Activated CD8-positive, alpha-beta memory T cell treated with anti-CD3 and anti-CD28 coated beads for 4 hours (primary cell): Measurements from ENCODE around the gene AKAP10.
"Not testable (repeated sequence)": the region's sequence is repeated elsewhere in the genome, so short reads cannot be mapped to it uniquely, and the experiment has no call there.

Experiments used
- DNase-seq, 2 donors: peaks; one replicate each; pipeline ENCODE4 v3.0.0-alpha.2; 2020; ENCODE audit warnings: low read depth in 2 of 2

Gene AKAP10

DNA sequence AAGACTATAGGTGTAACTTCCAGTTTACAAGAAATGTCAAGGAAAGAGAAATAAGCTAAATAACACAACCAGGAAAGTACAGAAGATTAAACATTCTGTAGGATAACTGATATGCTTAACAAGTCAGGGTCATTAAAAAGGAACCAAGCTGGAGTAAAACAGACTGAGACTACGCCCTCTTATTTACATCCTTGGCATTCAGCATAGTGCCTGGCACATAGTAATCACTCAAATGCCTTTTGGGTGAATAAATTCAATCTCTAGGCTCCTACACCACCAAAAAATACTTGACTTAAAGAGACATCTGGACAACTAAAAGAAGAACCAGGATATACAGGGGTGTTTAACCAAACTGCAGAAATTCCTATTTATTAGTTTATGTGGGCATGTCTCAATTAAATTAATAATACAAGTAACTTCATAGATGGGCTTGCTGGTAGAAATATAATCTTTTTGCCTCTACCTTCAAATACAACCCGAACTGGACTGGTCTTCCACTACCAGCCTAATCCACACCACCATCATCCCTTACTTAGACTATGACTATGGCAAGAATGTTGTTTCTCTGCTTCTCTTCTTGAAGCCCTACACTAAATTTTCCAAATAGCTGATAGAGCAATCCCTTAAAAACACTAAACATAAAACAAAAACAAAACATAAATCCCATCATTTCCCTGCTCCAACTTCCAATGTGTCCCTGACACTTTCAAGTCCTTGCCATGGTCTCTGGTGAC, 62.2 kb downstream of the AKAP10 start:
- no peak for DNase-seq

DNA sequence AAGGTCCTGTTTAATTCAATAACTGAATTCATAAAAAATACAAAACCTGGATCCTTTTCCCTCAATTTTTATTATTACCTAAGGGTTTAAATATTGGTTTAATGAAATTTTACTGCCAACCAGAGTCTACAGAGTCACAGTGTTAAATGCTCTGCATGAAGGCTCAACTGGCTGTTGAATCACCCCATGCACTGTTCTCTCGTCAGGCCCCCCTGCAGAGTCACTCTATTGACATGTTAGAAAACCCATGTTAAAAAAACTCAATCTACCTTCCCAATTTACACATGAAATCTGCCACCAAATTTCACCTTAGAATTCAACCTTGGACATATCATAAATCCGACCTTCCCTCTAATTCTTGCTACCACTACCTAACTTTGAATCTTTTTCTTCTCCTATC, 66.6 kb downstream of the AKAP10 start:
- DNase-seq, result no peak

DNA sequence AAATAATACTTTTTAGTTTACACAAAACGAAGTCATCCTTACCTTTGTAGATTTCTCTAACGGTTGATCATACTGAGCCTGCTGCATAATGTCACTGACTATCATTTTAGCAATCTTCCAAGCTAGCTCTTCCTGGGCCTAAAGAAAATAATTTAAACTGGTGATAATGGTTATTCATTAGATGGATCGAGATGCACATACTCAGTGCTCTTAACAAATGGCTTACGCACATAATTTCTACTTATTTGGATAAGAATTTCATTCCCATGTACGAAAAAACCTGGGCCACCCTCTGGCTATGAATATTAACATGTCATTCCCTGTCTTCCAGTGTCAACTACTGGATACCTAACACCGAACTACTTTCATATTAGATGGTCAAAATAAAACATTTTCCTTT, 68.5 kb downstream of the AKAP10 start:
- DNase-seq, result no peak

DNA sequence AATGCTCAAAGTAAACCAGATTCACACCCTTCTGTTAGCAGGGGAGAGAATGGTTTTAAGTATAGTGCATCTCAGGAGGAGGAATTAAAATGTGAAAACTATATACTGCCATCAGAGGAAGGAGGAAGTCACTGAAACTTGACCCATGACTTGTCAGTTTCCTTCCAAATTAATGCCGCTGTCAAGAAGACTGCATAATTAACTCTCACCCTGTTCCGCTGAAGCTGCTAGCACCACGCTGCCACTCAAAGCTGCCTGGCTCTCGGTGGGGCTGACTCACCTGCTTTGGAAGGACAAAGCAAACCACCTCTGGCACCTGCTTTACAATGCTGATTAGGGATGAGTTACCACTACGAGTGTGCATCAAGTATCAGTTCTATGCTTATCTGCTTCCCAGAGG, 72.1 kb downstream of the AKAP10 start:
- DNase-seq, result no peak

DNA sequence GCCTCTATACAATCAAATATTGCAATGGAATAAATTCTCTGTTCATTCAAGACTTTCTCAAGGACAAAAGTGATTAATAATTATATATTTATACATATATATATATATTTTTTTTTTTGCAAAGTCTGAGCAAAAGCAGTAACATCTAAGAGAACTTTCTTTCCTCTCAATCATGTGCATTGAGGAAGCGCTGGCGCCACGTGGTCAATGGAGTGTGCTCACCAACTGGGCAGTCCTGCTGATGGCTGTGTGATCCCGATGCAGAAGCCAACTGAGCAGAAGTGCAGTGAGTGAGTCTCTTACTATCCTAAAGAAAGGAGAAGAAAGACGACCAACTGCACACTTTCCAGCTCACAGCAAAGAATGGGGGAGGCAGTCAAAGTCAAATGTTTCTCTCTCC, 72.7 kb downstream of the AKAP10 start:
- DNase-seq, result no peak

DNA sequence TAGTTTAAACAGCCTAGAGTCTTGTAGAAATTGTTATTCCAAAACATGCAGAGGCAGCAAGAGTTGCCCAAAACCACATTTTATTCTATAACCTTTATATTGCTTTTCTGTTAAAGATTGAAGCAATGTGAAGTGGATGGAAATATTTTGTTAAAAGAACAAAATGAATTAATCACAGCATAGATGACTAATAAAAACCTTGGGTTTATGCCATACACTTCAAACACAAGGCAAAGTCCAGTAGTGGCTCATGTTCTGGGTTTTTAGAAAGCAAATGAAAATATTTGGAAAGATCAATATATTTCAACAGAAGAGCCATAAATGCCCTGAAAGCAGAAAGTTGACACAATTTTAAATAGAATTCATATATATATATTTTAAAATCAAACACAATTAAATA, 73.2 kb downstream of the AKAP10 start:
- no peak for DNase-seq

DNA sequence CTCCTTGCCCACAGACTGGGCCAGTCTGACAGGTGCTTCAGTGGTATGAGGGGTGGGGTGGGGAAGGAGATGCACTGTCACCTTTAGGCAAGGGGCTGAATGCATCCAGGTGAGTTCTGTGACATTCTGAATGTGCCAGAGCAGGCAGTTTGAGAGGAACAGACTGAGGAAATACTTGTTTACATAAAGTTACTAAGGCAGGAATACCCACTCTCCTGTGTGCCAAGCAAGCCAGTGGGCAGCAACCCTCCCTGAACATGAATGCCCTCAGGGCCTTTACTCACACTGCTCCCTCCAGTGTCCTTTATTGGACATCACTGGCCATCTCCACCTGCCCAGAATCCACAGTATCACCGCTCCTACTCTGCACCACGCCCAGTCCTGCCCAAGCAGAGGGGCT, 76.8 kb downstream of the AKAP10 start:
- no peak for DNase-seq

DNA sequence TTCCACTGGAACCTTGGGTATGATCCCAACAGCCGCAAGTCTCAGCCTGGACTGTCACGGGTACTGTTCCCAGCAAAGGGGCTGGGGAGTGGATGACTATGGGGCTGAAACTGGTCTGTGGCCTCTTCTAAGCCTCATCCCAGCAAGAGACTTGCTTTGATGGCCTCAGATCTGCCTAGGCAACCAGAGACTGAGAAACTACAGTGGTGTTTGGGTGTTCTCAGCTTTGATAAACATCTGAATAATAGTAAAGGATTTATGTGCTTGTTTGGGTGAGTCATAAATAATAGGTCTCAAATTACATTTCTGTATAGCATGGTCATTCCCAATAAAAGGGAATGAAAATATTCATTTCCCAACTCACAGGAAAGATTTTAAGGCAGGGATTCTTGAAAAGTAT, 79.7 kb downstream of the AKAP10 start:
- no peak for DNase-seq

DNA sequence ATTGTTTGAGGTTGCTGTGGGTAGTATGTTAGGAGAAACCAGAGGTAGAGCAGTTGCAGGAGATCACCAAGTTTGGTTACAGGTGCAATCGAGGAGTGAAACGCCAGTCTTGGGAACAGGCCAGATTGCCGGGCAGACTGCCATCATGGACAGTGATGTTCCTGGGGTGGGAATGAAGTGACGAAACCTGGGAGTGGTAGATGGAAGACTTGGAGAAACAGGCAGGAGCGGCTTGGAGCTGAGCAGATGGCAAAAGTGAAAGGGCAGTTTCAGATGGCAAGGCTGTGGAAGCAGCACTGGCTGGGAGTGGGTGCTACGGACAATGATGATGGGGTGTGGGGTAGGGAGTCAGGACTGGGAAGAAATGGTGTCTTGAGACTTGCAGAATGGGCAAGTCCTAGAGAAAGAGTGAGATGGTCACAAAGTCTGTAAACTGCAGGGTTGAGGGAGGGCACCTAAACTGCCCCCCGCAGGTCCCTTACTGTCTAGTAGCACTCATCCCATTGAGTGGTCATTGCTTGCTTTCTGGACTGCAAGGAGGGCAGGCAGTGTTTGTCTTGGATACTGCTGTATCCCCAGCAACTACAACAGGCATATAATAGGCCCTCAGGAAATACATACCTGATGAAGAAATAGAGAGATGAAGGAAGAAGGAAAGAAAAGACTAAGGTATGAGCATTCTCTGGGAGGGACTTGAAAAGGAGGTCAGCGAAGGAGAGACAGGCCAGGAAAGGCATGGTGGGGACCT, 80.4 kb downstream of the AKAP10 start:
- DNase-seq, result no peak

DNA sequence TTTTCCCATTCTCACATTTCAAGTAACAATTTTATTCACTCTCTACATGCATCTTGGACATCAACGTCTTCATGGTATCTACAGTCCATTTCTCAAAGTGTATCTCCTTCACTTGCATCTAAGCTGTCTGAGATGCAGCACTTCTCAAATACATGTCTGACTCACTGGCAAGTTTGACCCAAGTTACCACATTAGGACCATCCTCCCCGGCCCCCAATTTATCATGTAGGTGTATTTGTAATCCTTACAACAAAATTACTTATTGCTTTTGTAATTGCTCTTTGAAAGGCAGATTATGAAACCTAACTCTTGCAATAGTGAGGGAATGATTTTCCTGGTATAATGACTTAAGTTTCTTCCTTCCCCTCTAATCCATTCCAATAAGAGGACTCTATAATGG, 80.9 kb downstream of the AKAP10 start:
- DNase-seq, result no peak

DNA sequence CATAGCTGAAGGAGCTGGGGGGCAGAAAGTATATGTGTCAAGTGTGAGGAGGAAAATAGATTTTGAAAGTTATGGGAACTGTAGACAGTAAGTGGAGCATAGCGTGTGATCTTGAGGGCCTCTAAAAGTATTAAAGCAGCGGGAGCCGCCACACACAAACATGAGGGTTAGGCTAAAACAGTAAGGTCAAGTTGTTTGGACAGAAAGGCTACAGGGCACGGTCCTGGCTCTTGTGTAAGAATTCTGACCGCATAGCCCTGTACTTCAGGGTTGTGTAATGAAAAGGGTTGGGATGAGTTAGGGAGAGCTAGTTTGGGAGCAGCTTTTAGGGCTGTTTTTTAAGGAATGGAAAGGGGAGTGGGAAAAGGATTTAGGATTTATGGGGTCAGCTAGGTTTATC, 87.1 kb downstream of the AKAP10 start:
- not testable (repeated sequence) for DNase-seq

DNA sequence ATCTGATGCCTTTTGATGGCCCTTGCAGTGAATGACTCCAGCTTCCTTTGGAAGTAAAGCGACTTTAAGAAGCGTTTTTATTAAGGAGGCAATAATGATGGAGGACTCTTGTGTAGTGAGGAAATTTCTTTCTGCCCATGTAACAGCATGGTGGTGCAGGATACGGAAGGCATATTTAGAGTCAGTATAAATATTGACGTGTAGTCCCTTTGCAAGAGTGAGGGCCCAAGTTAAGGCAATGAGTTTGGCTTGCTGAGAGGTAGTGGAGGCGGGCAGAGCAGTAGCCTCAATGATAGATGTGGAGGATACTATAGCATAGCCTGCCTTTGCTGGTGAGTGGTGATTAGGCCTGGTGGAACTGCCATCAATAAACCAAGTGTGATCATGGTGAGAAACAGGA, 87.6 kb downstream of the AKAP10 start:
- not testable (repeated sequence) for DNase-seq

DNA sequence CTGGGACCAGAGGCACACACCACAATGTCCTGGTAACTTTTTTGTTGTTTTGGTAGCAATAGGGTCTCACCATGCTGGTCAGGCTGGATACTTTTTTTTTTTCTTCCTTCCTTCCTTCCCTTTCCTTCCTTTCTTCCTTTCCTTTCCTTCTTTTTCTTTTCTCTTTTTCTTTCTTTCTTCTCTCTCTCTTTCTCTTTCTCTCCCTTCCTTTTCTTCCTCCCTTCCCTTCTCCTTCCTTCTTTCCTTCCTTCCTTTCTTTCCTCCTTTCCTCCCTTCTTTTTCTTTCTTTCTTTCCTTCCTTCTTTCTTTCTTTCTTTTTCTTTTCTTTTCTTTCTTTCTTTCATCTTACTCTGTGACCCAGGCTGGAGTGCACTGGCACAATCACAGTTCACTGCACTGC, 91.5 kb downstream of the AKAP10 start:
- no peak for DNase-seq

DNA sequence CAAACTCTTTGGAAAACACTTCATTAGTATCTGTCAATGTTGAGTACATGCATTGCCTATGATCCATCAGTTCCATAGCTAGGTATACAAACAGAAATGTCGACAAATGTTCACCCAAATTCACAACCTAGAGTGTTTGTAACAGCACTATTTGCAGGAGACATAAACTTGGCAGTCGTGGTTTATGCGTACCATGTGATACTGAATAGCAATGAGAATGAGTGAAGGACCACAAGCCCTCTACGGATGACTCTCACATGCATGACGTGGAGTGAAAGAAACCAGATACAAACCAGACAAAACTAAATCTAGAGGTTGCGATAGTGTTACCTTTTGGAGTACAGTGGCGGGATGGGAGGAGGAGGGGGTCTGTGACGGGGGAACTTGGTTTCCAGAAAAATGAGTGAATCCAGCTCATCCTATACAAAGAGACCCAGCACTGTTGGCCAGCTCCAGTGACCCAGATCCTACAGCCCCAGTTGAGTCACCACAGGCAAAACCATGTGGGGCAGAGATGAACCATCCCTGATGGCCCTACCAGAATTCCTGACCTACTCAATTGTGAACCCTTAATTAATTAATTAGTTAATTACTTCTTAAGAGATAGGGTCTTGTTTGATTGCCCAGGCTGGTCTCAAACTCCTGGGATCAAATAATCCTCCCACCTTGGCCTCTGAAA, 94.0 kb downstream of the AKAP10 start:
- no peak for DNase-seq

DNA sequence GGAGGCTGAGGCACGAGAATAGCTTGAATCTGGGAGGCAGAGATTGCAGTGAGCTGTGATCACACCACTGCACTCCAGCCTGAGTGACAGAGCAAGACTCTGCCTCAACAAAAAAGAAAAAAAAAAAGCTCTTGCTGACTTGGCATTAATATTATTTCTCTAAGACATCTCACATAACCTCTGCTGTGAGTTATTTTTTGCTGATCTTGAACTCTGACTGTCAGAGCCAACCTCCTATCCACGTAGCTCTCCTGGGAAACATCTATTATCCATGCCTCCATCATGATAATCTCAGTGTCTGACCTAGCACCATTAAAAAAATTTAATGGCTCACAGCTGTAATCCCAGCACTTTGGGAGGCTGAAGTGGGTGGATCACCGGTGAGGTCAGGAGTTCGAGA, 97.2 kb downstream of the AKAP10 start:
- no peak for DNase-seq

DNA sequence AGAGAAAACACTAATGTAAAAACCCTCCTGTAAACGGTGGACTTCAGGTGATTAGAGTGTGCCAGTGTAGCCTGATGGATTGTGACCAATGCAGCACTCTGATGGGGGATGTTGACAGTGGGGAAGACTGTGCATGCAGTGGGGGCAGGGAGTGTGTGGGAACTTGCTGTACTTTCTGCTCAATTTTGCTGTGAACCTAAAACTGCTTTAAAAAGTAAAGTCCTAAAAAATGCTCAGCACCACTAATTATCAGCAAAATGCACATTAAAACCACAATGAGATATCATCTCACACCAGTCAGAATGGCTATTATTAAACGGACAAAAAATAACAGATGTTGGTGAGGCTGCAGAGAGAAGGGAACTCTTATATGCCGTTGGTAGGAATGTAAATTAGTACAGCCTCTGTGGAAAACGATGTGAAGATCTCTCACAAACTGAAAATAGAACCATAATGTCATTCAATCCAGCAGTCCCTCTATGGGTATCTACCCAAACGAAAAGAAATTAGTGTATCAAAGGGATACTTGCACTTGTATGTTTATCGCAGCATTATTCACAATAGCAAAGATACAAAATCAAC, 100.2 kb downstream of the AKAP10 start:
- no peak for DNase-seq

DNA sequence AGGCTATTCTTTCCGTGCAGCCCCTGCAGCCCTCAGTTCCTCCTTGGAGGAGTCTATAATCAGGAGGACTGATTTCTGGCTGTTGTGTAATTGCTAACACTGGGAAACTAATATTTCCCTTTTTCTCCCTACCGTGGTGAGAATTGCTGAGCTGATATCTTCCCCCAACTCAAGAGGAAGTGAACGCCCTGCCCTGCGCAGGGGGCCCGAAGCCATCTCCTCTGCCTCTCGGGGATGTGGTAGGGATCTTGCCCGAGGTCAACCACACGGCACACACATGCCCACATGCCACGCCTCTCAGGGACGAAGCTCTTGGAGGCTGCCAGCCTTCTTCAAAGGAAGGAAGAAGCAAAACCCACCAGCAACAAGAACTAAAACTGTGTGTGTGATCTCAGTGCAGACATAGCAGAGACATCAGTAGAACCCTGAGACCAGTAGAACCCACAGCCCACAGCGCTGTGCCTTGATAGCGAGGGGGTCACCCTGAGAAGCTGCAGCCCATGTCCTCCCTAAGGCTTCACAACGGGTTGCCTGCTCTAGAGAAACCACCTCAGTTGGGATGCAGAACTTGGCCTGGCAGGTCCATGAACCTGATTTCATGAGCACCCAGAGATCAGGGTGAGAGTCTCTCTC, 101.0 kb downstream of the AKAP10 start:
- DNase-seq, result no peak

DNA sequence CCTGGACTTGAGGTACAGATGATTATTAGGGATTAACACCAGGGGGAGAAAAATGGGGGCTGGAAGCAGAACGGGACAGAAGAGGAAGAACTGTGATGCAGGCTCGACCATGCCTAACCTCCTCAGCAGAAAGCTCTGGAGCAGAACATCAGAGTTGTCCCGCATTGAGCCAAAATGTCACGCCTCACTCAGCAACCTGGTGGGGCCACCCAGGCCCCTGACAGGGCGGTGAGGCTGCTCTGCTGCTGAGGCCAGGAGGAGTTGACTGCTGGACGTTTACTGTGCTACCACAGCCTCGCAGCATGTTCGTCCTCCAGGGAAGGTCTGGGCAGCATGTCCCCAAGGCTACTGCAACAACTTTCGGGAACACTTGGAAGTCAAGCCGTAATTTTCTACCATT, 103.4 kb downstream of the AKAP10 start:
- no peak for DNase-seq

DNA sequence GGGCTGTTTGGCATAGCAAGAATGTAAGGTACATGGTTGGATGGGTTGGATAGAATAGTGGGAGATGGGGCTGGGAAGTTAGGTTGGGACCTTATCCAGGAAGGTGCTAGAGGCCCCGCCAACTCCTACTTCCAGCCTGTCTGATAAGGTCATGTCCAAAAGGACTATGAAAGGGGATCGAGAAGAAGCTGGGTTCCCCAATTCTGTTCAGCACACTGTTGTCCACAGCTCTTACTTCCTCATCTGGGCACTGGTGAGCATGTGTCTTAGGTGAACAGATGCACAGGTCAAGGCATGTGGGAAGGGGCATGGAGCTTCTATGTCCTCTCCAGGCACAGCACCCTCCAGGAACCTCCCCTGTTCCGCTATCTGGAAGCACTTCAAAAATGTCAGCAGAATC, 104.3 kb downstream of the AKAP10 start:
- no peak for DNase-seq

DNA sequence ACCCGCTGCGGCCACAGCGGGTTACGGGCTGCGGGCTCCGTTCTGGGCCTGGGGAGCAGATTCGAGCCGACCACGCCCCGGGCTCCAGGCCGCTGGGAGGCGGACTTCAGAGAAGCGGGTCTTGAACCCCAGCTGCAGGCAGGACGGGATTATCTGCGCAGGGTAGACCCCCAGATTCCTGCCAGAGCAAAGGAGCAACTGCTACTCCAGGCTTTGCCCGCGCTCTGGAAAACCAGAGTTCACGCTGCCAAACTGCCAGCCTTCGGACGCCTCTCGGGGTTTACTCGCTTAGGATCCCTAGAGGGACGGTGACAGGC, 109.6 kb downstream of the AKAP10 start:
- DNase-seq, result no peak

DNA sequence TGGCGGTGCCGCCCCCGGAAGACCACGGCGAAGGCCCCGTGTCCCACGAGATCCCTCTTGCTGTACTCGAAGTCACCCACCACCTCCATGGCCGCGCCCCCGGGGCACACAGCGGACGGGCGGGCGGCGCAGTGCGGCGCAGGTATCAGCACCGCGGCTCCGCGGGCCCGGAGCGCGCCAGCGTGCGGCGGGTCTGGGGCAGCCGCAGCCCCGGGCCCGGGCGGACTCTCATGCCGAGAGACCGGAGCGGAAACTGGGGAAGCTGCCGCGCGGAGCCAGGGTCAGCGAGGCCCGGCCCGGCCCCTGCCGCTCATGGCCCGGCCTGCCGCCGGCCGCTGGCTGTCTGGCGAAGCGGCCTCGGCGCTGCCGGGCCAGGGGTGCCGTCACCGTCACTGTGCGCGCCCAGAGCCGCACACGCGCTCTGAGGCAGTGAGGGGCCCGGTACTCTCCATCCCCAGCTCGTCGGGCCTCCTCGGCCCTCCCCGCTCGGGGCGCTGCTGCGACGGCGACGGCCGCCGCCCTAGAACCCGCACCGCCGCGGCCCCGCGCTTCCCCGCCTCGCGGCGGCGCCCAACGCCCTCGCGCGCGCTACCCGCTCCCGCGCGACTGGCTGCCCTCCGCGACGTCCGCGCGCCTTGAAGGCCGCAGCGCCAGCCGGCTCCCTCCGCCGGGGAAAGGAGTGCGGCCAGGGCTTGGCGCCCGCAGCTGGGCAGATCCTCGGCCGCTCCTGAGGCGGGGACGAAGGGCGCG, 110.1 kb downstream of the AKAP10 start, which contains the start of gene ULK2:
TSS of gene ULK2 (minus strand) at position 608 of the 750 bp plus-strand sequence. CDS start at position 89, 519 bp downstream.
- no peak for DNase-seq

DNA sequence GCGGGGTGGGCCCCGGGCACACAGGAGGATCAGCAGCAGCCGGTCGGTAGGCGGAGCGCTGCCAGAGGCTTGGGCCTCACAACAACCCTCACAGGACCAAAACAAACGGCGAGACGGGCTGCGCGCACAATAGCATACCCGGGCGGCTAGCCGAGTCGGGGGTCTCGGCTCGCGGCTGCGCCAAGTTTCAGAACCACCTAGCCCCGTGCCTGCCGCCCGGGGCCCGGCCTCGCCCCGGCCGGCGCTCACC, 110.6 kb downstream of the AKAP10 start:
- peak in 1 of 2 donors; percentile 12 for DNase-seq
